K562 (cell line): ENCODE measurements around the gene PDE11A. TPM values are rescaled to one million over a fixed set of nuclear protein-coding genes. Genes with fewer than 3 reads are reported as not detected.

ENCODE experiments used
- ARID1B ChIP-seq: fragments of 450-650 bp; IDR thresholded peaks from 2 replicates; pipeline ENCODE4 v1.6.1; 2016; ENCODE audit warnings: antibody characterized with exemption, mild to moderate bottlenecking, inconsistent platforms
- BCL6 ChIP-seq: fragments of 250-450 bp; sonication (Bioruptor Pico); IDR thresholded peaks from 2 replicates; pipeline ENCODE4 v1.4.0; 2020
- CREM ChIP-seq: IDR thresholded peaks from 2 replicates; pipeline ENCODE4 v1.6.1; 2014; ENCODE audit warnings: antibody characterized with exemption, low read depth
- CXXC5 ChIP-seq: fragments of 250-450 bp; sonication (Bioruptor Pico); IDR thresholded peaks from 2 replicates; pipeline ENCODE4 v1.8.0; 2022; ENCODE audit warnings: inconsistent platforms, mild to moderate bottlenecking, moderate library complexity
- EGR1 ChIP-seq: fragments of 450-650 bp; conservative IDR thresholded peaks from 2 replicates; pipeline ENCODE4 v1.6.1; 2017; ENCODE audit warnings: mild to moderate bottlenecking
- EP300 ChIP-seq: IDR thresholded peaks from 2 replicates; pipeline ENCODE4 v1.6.1; 2012; ENCODE audit warnings: low read length, improper control_type of control experiment
- FOXJ3 ChIP-seq: sonication (generic); formaldehyde crosslinking; IDR thresholded peaks from 2 replicates; pipeline ENCODE4 v1.4.0; 2020; ENCODE audit warnings: mild to moderate bottlenecking, missing genetic modification reagents
- FOXK1 ChIP-seq: sonication (generic); formaldehyde crosslinking; IDR thresholded peaks from 2 replicates; pipeline ENCODE4 v1.8.0; 2022; ENCODE audit warnings: missing genetic modification reagents, mild to moderate bottlenecking, borderline replicate concordance
- KLF6 ChIP-seq: fragments of 250-450 bp; sonication (Bioruptor Pico); IDR thresholded peaks from 2 replicates; pipeline ENCODE4 v1.4.0; 2020; ENCODE audit warnings: mild to moderate bottlenecking, moderate library complexity, borderline replicate concordance
- MEF2D ChIP-seq: conservative IDR thresholded peaks from 2 replicates; pipeline ENCODE4 v1.6.1; 2016; ENCODE audit warnings: low read depth, missing genetic modification characterization, missing compliant biosample characterization
- MEIS2 ChIP-seq: fragments of 450-650 bp; IDR thresholded peaks from 2 replicates; pipeline ENCODE4 v1.6.1; 2014; ENCODE audit warnings: mild to moderate bottlenecking; ENCODE audit not compliant: partially characterized antibody
- NFYB ChIP-seq: IDR thresholded peaks from 2 replicates; pipeline ENCODE4 v1.6.1; 2011; ENCODE audit warnings: mild to moderate bottlenecking, moderate library complexity; ENCODE audit not compliant: insufficient read length; ENCODE audit errors: extremely low read depth
- PML ChIP-seq: IDR thresholded peaks from 2 replicates; pipeline ENCODE4 v1.6.1; 2012; ENCODE audit warnings: low read length, inconsistent platforms
- RBM34 ChIP-seq: fragments of 200-400 bp; formaldehyde crosslinking; IDR thresholded peaks from 2 replicates; pipeline ENCODE4 v1.6.1; 2018; ENCODE audit warnings: low read length, borderline replicate concordance; ENCODE audit not compliant: insufficient read depth
- RCOR1 ChIP-seq, 2 experiments: IDR thresholded peaks; 2 replicates each; pipeline ENCODE4 v1.6.1; 2012; ENCODE audit warnings: low read depth in 2 of 2, low read length in 2 of 2, borderline replicate concordance in 1 of 2, improper control_type of control experiment in 1 of 2
- RFX5 ChIP-seq: IDR thresholded peaks from 2 replicates; pipeline ENCODE4 v1.6.1; 2011; ENCODE audit warnings: low read depth, mild to moderate bottlenecking, improper control_type of control experiment, low read length
- STAT5A ChIP-seq: IDR thresholded peaks from 2 replicates; pipeline ENCODE4 v1.6.1; 2012; ENCODE audit warnings: low read length, inconsistent platforms, borderline replicate concordance
- TCF7 ChIP-seq: sonication (generic); IDR thresholded peaks from 2 replicates; pipeline ENCODE4 v1.6.1; 2016; ENCODE audit warnings: antibody characterized with exemption, borderline replicate concordance
- TEAD4 ChIP-seq, 2 experiments: sonication (generic) in 1 of 2; formaldehyde crosslinking in 1 of 2; IDR thresholded peaks; 2 replicates each; pipeline versions ENCODE4 v1.6.1 to v1.8.0; 2012 to 2022; ENCODE audit warnings: borderline replicate concordance in 1 of 2, inconsistent platforms in 1 of 2, low read length in 1 of 2, mild to moderate bottlenecking in 1 of 2, missing genetic modification reagents in 1 of 2
- TFAM ChIP-seq: fragments of 250-450 bp; sonication (Bioruptor Pico); conservative IDR thresholded peaks from 2 replicates; pipeline ENCODE4 v1.5.0; 2021; ENCODE audit warnings: mild to moderate bottlenecking, moderate library complexity
- ZC3H11A ChIP-seq: IDR thresholded peaks from 2 replicates; pipeline ENCODE4 v1.6.1; 2012; ENCODE audit warnings: low read depth, low read length, improper control_type of control experiment
- ZFP91 ChIP-seq: sonication (generic); formaldehyde crosslinking; IDR thresholded peaks from 2 replicates; pipeline ENCODE4 v1.8.0; 2022; ENCODE audit warnings: mild to moderate bottlenecking, missing genetic modification reagents
- ZHX1 ChIP-seq: fragments of 150-350 bp; conservative IDR thresholded peaks from 2 replicates; pipeline ENCODE4 v1.6.1; 2014; ENCODE audit warnings: low read length
- ZNF277 ChIP-seq: fragments of 250-450 bp; sonication (Bioruptor Pico); IDR thresholded peaks from 2 replicates; pipeline ENCODE4 v1.8.0; 2022; ENCODE audit warnings: inconsistent platforms, mild to moderate bottlenecking, moderate library complexity, borderline replicate concordance
- ZNF3 ChIP-seq: fragments of 250-450 bp; sonication (Bioruptor Pico); IDR thresholded peaks from 2 replicates; pipeline ENCODE4 v1.5.0; 2021; ENCODE audit warnings: mild to moderate bottlenecking, moderate library complexity
- ZNF589 ChIP-seq: fragments of 200-800 bp; sonication (Bioruptor generic); IDR thresholded peaks from 2 replicates; pipeline ENCODE4 v1.6.1; 2016; ENCODE audit warnings: low read depth, missing genetic modification characterization, missing compliant biosample characterization
- polyA plus RNA-seq, 8 experiments: library from polyadenylated mRNA; depleted of rRNA in 4 of 8; stranded (reverse) in 5 of 8; unstranded in 3 of 8; fragments of >200 nt; fragmentation: Nextera tagmentation in 2 of 8; fragmentation: Illumina TruSeq in 1 of 8; extraction: Ambion mirVana in 2 of 8; extraction: Trizol in 1 of 8; gene quantifications; 2 replicates each; pipeline versions ENCODE4 v1.2.1 to v1.2.3, GENCODE V29; 2011 to 2014; ENCODE audit warnings: inconsistent platforms in 1 of 8, missing spikeins in 1 of 8
- total RNA-seq, 7 experiments: library from RNA; depleted of rRNA in 6 of 7; stranded (reverse); fragments of >200 nt in 6 of 7; fragmentation: Illumina TruSeq in 2 of 7; extraction: Trizol in 2 of 7; gene quantifications; 2 replicates each; pipeline versions ENCODE4 v1.2.1 to v1.2.3, GENCODE V29; 2011 to 2021; ENCODE audit warnings: low replicate concordance in 1 of 7

Gene PDE11A
- total and polyA plus RNA-seq, 9 of the 15 experiments (the other 6 are each of a cell fraction or from before 2014, with no cell fraction given) = 3.2 to 22.1 (median 5.7) TPM

- no peak for TF ChIP-seq ZHX1
- TF ChIP-seq RBM34 = no peak
- no peak for TF ChIP-seq TCF7
- no peak for TF ChIP-seq NFYB
- peak in 1 of 2 experiments; percentile 86; a peak in 2 of 4 replicates for TF ChIP-seq RCOR1 (IDR thresholded peaks at IDR 0.05; ENCODE audit: borderline replicate concordance in 1 of 2, low read depth in 2 of 2, low read length in 2 of 2)
- TF ChIP-seq TFAM (CRISPR knock-in tag) = no peak
- TF ChIP-seq STAT5A = no peak
- TF ChIP-seq ZC3H11A = no peak
- no peak for TF ChIP-seq ZNF3 (CRISPR knock-in tag)
- 0 out of 2 replicates have a peak, but pooled peaks have one; percentile 6 for TF ChIP-seq CXXC5
- TF ChIP-seq PML = no peak
- TF ChIP-seq RFX5 = no peak
- no peak for TF ChIP-seq ZNF277 (CRISPR knock-in tag)
- TF ChIP-seq ZNF589 = 0 out of 2 replicates have a peak, but pooled peaks have one; percentile 53
- TF ChIP-seq CREM = 0 out of 2 replicates have a peak, but pooled peaks have one; percentile 10
- TF ChIP-seq KLF6 (CRISPR knock-in tag) = no peak
- TF ChIP-seq TEAD4 (IDR thresholded peaks at IDR 0.05; ENCODE audit: low read length) = no peak
- no peak for TF ChIP-seq TEAD4 (CRISPR knock-in tag; IDR thresholded peaks at IDR 0.05; ENCODE audit: borderline replicate concordance)
- no peak for TF ChIP-seq FOXK1 (CRISPR knock-in tag)
- TF ChIP-seq FOXJ3 (CRISPR knock-in tag) = no peak
- no peak for TF ChIP-seq ZFP91 (CRISPR knock-in tag)
- TF ChIP-seq EP300 = no peak
- no peak for TF ChIP-seq EGR1
- no peak for TF ChIP-seq ARID1B
- TF ChIP-seq MEF2D (tag) = no peak
- TF ChIP-seq MEIS2 = peak; percentile 29
- no peak for TF ChIP-seq BCL6
These were observed 465.9 kb downstream of the PDE11A start (continued) for GRCh38 chr2:177606636-177607035.
